HG03039 (cell line): ENCODE data around the gene KCNIP4.

ENCODE experiments used
- ATAC-seq: cut with Tn5 transposase; IDR thresholded peaks from one replicate; pipeline ENCODE4 v1.9.1; 2021; ENCODE audit warnings: mild to moderate bottlenecking, moderate library complexity; ENCODE audit not compliant: unreplicated experiment

The KCNIP4 gene

DNA sequence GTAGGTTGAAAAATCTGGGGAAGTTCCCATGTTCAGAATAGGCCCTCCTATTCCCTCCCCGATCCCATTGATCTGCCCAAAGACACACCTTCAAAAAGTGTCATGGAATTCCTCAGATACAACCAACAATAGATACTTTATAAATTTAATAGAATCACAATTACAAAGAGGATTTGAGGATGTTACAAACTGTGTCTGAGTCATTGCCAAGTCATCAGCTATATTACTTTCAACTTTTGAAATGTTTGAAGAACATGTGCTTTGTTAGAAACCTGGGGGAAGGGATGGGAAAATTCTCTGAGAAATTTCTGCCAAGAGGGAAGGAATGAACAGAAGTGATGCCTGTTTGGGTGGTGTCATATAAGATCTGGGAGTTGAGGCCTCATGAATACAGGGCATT, 46.7 kb downstream of the KCNIP4 start:
- ATAC-seq, result no peak

GRCh38 chr4:21901281-21901680, 47.3 kb downstream of the KCNIP4 start:
- no peak for ATAC-seq

DNA sequence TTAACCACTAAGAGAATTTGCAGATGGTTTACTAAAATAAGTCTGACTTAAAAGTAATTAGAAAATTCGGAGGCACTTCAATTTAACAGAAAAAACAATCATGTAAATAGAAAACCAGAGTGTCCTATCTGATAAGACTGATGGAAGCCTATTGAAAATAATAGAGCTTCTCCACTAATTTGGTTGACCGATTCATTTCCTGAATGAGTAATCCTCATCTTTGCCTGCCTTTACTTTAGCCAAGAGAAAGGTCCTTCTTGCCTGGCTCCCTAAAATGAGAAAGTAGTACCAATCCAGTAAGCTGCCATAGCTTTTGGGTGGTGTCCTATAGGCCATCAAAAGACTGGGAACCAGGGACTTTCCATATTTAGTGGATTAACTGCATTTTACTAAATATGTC, 48.4 kb downstream of the KCNIP4 start:
- ATAC-seq, result no peak

DNA sequence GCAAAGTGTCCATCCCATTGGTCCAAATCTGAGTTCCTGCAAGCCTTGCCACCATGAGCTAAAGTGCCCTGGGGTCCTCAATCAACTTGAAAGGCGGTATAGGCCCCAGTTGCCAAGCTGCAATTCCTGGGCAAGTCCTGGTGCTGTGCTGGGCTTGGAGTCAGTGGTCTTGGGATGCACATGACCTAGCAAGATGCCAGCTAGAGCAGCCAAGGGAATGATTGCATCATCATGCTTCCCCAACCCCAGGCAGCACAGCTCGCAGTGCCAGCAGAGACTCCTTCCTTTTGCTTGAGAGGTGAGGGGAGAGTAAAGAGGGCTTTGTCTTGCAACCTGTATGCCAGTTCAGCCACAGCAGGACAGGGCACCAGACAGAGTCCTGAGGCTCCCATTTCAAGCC, 50.5 kb downstream of the KCNIP4 start:
- no peak for ATAC-seq

DNA sequence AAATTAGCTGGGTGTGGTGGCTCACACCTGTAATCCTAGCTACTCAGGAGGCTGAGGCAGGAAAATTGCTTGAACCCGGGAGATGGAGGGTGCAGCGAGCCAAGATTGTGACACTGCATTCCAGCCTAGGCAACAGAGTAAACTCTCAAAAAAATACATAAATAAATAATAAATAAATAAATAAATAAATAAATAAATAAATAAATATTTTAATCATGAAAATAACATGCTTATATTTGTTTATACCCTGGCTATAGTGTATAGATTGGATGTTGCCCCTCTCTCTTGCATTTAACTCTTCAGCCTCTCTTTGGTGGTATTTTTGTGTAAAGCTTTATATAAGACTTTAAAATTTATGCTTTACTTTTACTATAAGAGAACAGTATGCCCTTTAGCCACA, 51.8 kb downstream of the KCNIP4 start:
- ATAC-seq, result no peak

GRCh38 chr4:21893136-21893535, 55.4 kb downstream of the KCNIP4 start:
- no peak for ATAC-seq

DNA sequence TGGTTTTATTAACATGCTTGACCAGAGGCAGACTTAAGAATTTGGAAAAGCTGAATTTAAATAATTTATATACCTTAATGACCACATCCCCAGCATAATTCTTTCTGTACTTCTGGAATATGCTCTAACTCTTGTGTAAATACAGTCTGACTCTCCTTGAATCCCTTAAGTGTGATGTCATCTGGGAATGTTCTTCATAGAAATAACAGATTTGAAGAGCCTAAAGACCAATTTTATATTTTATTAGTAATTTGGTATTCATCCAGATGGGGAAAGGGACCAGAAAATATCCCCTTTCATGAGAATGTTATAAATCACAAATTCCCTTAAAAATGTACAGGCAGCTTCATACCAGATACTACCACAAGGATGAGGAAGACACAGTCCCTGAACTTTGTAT, 58.3 kb downstream of the KCNIP4 start:
- no peak for ATAC-seq

- peak; percentile 63 for ATAC-seq
Observed at GRCh38 chr4:21888195-21888976, 60.2 kb downstream of the KCNIP4 start.

- no peak for ATAC-seq
Observed at GRCh38 chr4:21887481-21887880, 61.1 kb downstream of the KCNIP4 start.

DNA sequence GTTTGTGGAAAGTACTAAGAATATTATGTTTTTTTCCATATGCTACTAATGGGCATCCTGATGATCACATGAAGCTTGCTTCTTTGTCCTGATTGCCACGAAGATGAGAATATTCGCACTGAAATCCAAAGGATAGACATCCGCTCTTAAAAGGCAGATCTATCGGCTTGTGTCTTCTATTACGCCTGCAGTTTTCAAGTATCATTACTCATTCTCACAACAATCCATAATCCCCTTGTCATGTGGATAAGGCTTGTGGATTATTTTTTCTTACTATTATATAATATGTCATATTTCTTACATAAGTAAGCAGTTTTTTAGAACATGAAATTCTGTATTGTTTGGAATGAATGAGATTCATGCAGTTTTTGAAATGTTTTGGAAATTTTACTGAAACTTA, 62.8 kb downstream of the KCNIP4 start:
- no peak for ATAC-seq

DNA sequence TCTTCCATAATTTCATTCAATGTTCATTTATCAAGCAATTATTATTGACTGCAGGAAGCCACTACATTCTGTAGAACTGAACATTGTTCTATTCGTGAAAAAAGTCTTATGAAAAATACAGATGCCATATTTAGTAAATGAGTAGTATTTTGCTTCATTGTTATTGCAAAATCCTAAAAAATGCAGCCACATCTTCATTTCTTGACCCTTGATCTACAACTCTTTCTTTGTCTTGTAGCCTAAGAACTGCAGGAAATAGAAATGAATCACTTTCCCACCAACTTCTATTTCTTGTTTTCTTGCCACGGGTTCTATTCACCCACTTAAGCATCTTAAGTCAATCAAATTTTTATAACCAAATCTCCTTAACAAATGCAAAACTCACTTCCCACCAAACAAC, 63.3 kb downstream of the KCNIP4 start:
- ATAC-seq, result no peak

- ATAC-seq, result no peak
Observed at GRCh38 chr4:21884615-21885014, 64.0 kb downstream of the KCNIP4 start.

- ATAC-seq, result no peak
Observed at GRCh38 chr4:21882051-21882839, 66.3 kb downstream of the KCNIP4 start.

GRCh38 chr4:21879187-21879586, 69.4 kb downstream of the KCNIP4 start:
- no peak for ATAC-seq

DNA sequence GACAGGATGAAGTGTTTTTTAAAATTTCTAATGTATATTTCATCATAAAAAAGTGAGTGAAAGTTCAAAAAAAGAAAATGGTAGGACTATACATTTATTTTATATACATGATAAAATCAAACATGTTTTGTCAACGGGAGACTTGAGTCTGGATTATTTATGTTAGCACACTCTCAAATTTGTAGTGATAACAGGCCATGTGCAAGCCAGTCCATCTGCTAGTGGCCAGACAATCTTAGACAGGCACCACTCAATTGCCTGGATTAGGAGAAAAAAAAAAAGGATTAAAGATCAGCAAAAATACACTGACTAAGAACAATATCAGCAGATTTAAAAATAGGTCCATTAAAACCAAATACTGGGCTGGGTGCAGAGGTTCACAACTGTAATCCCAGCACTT, 71.9 kb downstream of the KCNIP4 start:
- ATAC-seq, result no peak

DNA sequence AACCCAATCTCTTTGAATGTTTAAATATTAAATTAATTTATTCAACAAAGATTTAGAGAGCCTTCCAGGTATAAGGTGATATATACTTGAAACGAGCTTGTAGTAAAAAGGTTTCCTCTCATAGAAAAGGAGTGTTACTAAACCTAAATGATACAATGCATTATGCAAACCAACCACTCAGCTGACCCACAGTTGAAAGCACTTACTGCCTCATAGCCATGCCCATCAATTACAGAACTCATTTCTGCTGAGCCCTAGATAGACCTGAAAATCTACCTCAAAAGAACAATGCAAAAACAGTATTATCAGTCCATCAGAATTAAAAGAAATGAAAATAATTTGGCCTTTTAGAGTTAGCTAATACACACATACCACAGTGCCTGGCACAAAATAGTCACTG, 75.4 kb downstream of the KCNIP4 start:
- ATAC-seq, result no peak

GRCh38 chr4:21872101-21872500, 76.5 kb downstream of the KCNIP4 start:
- no peak for ATAC-seq

- ATAC-seq, result no peak
Observed at GRCh38 chr4:21869978-21870745, 78.4 kb downstream of the KCNIP4 start.

GRCh38 chr4:21864686-21865085, 83.9 kb downstream of the KCNIP4 start:
- ATAC-seq, result no peak

DNA sequence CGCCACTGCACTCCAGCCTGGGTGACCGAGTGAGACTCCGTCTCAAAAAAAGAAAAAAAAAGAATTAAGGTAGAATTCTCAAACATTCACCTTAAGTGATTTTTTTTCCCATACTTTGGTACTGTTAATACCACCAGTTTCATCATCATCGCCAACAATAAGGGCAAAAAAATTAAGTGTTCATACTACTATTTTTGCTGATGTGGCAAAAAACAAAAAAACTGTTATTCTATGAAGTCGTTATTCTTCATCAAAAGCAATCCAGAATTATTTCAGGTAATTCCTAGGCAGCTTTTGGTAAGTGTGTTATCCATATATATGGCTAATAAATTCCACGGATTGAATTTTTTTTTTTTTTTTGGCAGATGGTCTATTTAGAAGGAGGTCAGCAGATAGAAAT, 85.7 kb downstream of the KCNIP4 start:
- no peak for ATAC-seq

GRCh38 chr4:21858971-21859370, 89.6 kb downstream of the KCNIP4 start:
- ATAC-seq, result no peak

DNA sequence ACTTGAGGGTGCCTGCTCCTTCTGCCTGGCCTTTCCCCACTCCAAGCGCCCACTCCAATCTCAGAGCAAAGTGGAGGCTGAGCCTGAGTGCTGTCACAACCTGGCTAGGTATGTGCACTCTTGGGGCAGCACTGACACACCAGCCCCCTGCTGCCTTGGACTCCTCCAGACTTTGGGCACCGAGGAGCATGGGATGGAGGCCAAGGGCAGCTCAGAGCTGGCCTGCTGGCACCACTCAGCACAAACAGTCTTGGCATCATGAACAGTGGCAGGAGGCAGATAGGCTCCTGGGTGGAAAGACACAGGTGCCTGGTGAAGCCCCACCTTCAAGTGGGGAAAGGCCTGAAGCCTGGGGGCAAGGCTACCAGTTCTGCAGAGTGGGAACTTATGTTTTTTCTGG, 91.8 kb downstream of the KCNIP4 start:
- no peak for ATAC-seq
